Tibial artery (tissue), 4 donors: ENCODE data around the gene PDSS2.
"Not testable (repeated sequence)": the region's sequence is repeated elsewhere in the genome, so short reads cannot be mapped to it uniquely, and the experiment has no call there.

Experiments
- DNase-seq, 2 donors: peaks; one replicate each; pipeline ENCODE4 v3.0.0-alpha.2; 2019
- H3K27ac ChIP-seq, 2 donors: fragments of 200-600 bp; sonication (generic) in 1 of 2; 1 replicate in 1 of 2; 2 replicates in 1 of 2; pipeline ENCODE4 v1.5.1; 2018 to 2019; ENCODE audit warnings: mild to moderate bottlenecking in 1 of 2
- H3K27me3 ChIP-seq, 2 donors: fragments of 200-600 bp; sonication (generic) in 1 of 2; one replicate each; pipeline versions ENCODE4 v1.5.1 to v1.6.0; 2016 to 2019
- H3K36me3 ChIP-seq, 3 donors: fragments of 200-600 bp; sonication (generic) in 2 of 3; one replicate each; pipeline ENCODE4 v1.5.1; 2016 to 2019; ENCODE audit warnings: mild to moderate bottlenecking in 2 of 3
- H3K4me1 ChIP-seq, 4 donors: fragments of 200-600 bp; sonication (generic) in 2 of 4; 1 replicate in 3 of 4; 2 replicates in 1 of 4; pipeline ENCODE4 v1.5.1; 2016 to 2019
- H3K4me3 ChIP-seq, 2 donors: fragments of 200-600 bp; sonication (generic) in 1 of 2; 1 replicate in 1 of 2; 2 replicates in 1 of 2; pipeline ENCODE4 v1.5.1; 2018 to 2019; ENCODE audit warnings: mild to moderate bottlenecking in 2 of 2
- H3K9me3 ChIP-seq, 3 donors: fragments of 200-600 bp; sonication (generic) in 1 of 3; one replicate each; pipeline ENCODE4 v1.5.1; 2016 to 2019
- CTCF ChIP-seq, 2 experiments: fragments of 200-600 bp in 1 of 2; fragments of 450-650 bp in 1 of 2; IDR thresholded peaks; one replicate each; pipeline ENCODE4 v1.5.1; 2017 to 2019; ENCODE audit warnings: antibody characterized with exemption in 2 of 2, mild to moderate bottlenecking in 1 of 2, moderate library complexity in 1 of 2
- intact Hi-C: fragments of 100-400 bp; cut with DNase I; formaldehyde crosslinking; loops from one replicate; pipeline ENCODE4 v1.15.0; 2023; ENCODE audit warnings: low total_unique reads

The PDSS2 gene

GRCh38 chr6:107479089-107479690 is 19.8 kb upstream of the PDSS2 start:
- intact Hi-C loops, result no loop called here
- no peaks in the 10 kb centered on the region for H3K4me1 ChIP-seq
- H3K27ac ChIP-seq, result no peak overlapping the region
- no peak overlapping the region for H3K4me3 ChIP-seq
- no peak for DNase-seq
- H3K36me3 ChIP-seq, result no peaks in the 10 kb centered on the region
- no peaks in the 10 kb centered on the region for H3K9me3 ChIP-seq
- no peaks in the 10 kb centered on the region for H3K27me3 ChIP-seq
- no peak for TF ChIP-seq CTCF (IDR thresholded peaks at IDR 0.05)

GRCh38 chr6:107475826-107476225 is 16.5 kb upstream of the PDSS2 start:
- H3K27ac ChIP-seq, H3K4me1 ChIP-seq, intact Hi-C loops, DNase-seq, H3K4me3 ChIP-seq, H3K9me3 ChIP-seq, H3K27me3 ChIP-seq, H3K36me3 ChIP-seq: not testable (repeated sequence)

GRCh38 chr6:107475360-107475759 is 16.0 kb upstream of the PDSS2 start:
- intact Hi-C loops, DNase-seq: not testable (repeated sequence)

GRCh38 chr6:107473660-107474059 is 14.3 kb upstream of the PDSS2 start:
- TF ChIP-seq CTCF (IDR thresholded peaks at IDR 0.05), result no peak
- Histone ChIP-seq H3K4me1 (no peaks in the 10 kb centered on the region), H3K9me3 (no peaks in the 10 kb centered on the region), H3K27ac (no peak overlapping the region), H3K36me3 (no peaks in the 10 kb centered on the region), H3K27me3 (no peaks in the 10 kb centered on the region), H3K4me3 (no peak overlapping the region)
- intact Hi-C loops, result no loop called here
- DNase-seq, result no peak

More at GRCh38 chr6:107475360-107475759, 16.0 kb upstream of the PDSS2 start:
- H3K27ac ChIP-seq, H3K4me1 ChIP-seq, H3K4me3 ChIP-seq, H3K27me3 ChIP-seq, H3K9me3 ChIP-seq, H3K36me3 ChIP-seq: not testable (repeated sequence)

GRCh38 chr6:107470364-107470763 is 11.0 kb upstream of the PDSS2 start:
- Histone ChIP-seq H3K27me3 (no peaks in the 10 kb centered on the region), H3K36me3 (no peaks in the 10 kb centered on the region), H3K27ac (no peak overlapping the region), H3K4me3 (no peak overlapping the region), H3K4me1 (no peaks in the 10 kb centered on the region), H3K9me3 (no peaks in the 10 kb centered on the region)
- intact Hi-C loops, result no loop called here
- DNase-seq, result no peak
- TF ChIP-seq CTCF (IDR thresholded peaks at IDR 0.05), result no peak

GRCh38 chr6:107466062-107466461 is 6.7 kb upstream of the PDSS2 start:
- Histone ChIP-seq H3K4me3 (no peak overlapping the region), H3K27ac (no peak overlapping the region), H3K36me3 (no peaks in the 10 kb centered on the region), H3K4me1 (no peaks in the 10 kb centered on the region), H3K9me3 (no peaks in the 10 kb centered on the region), H3K27me3 (no peaks in the 10 kb centered on the region)
- intact Hi-C loops, result no loop called here
- no peak for DNase-seq
- no peak for TF ChIP-seq CTCF (IDR thresholded peaks at IDR 0.05)

GRCh38 chr6:107460083-107460631 is 793 bp upstream of the PDSS2 start:
- TF ChIP-seq CTCF (IDR thresholded peaks at IDR 0.05), result no peak
- no peaks in the 10 kb centered on the region for H3K9me3 ChIP-seq
- no peaks in the 10 kb centered on the region for H3K27me3 ChIP-seq
- intact Hi-C loops, result no loop called here
- no peaks in the 10 kb centered on the region for H3K36me3 ChIP-seq
- peak overlapping the region; percentile 75 to 92 for H3K27ac ChIP-seq
- peaks cover 0 to 5% (median 0%) of the 10 kb centered on the region in 4 donors for H3K4me1 ChIP-seq
- peak overlapping the region; percentile 79 to 84 for H3K4me3 ChIP-seq
- DNase-seq, result no peak
